H1 (cell line): ENCODE data around the gene CNST. TPM values are rescaled to one million over a fixed set of nuclear protein-coding genes. Genes with fewer than 3 reads are reported as not detected.

ENCODE experiments used
- CTCF ChIA-PET: fragments of 300-600 bp; sonication (Branson Sonifier 250); formaldehyde crosslinking; loops from one replicate; lab custom pipeline; 2021; ENCODE audit not compliant: partially characterized antibody; lab: Charles Lee
- POLR2A ChIA-PET: fragments of 300-600 bp; sonication (Branson Sonifier 250); formaldehyde crosslinking; loops from one replicate; lab custom pipeline; 2021; ENCODE audit warnings: inconsistent platforms; ENCODE audit not compliant: partially characterized antibody; lab: Charles Lee
- DNase-seq, 2 experiments: peaks; one replicate each; pipeline versions ENCODE4 v3.0.0 to v3.0.0-alpha.2; 2010 to 2022; ENCODE audit warnings: low spot score in 2 of 2, low read depth in 1 of 2, mixed read lengths in 1 of 2
- FAIRE-seq: peaks from 2 replicates; lab custom pipeline; 2011; peaks lifted over from hg19 to GRCh38; lab: Jason Lieb, UNC
- H2AFZ ChIP-seq: 2 replicates; pipeline ENCODE4 v1.8.1; 2012; ENCODE audit warnings: low read length, inconsistent platforms
- H2AK5ac ChIP-seq: 2 replicates; pipeline ENCODE4 v1.6.1; 2013; ENCODE audit warnings: low read depth, low read length
- H2BK120ac ChIP-seq: replicated peaks from 2 replicates; pipeline ENCODE3; 2013; ENCODE audit warnings: low read depth, low read length, inconsistent platforms
- H2BK12ac ChIP-seq: 2 replicates; pipeline ENCODE4 v1.6.1; 2013; ENCODE audit warnings: low read depth, low read length
- H2BK15ac ChIP-seq: 2 replicates; pipeline ENCODE4 v1.6.1; 2013; ENCODE audit warnings: low read length
- H2BK20ac ChIP-seq: 2 replicates; pipeline ENCODE4 v1.6.1; 2013; ENCODE audit warnings: low read length
- H2BK5ac ChIP-seq: 2 replicates; pipeline ENCODE4 v1.6.1; 2013; ENCODE audit warnings: low read depth, low read length
- H3K14ac ChIP-seq: 2 replicates; pipeline ENCODE4 v1.6.1; 2013; ENCODE audit warnings: inconsistent platforms; ENCODE audit not compliant: insufficient read length
- H3K18ac ChIP-seq: 2 replicates; pipeline ENCODE4 v1.6.1; 2013; ENCODE audit warnings: low read length; ENCODE audit errors: extremely low read depth
- H3K23ac ChIP-seq: 2 replicates; pipeline ENCODE4 v1.6.1; 2013; ENCODE audit warnings: inconsistent platforms; ENCODE audit not compliant: insufficient read length
- H3K23me2 ChIP-seq: 2 replicates; pipeline ENCODE4 v1.6.1; 2013; ENCODE audit warnings: low read depth, low read length
- H3K27ac ChIP-seq: 2 replicates; pipeline ENCODE4 v1.6.1; 2011; ENCODE audit warnings: low read depth, low read length, inconsistent platforms
- H3K27me3 ChIP-seq, 4 experiments: replicated peaks in 1 of 4; 1 replicate in 1 of 4; 2 replicates in 3 of 4; pipeline versions ENCODE4 v1.6.1 to v1.8.1; 2011 to 2013; ENCODE audit warnings: low read length in 3 of 4, mild to moderate bottlenecking in 3 of 4, inconsistent platforms in 2 of 4, mixed read lengths in 2 of 4, moderate library complexity in 1 of 4; ENCODE audit not compliant: control insufficient read depth in 3 of 4, insufficient read depth in 3 of 4; ENCODE audit errors: extremely low read depth in 1 of 4
- H3K36me3 ChIP-seq, 4 experiments: 2 replicates each; pipeline versions ENCODE4 v1.6.1 to v1.8.1; 2011 to 2013; ENCODE audit warnings: mild to moderate bottlenecking in 4 of 4, low read length in 3 of 4, moderate library complexity in 2 of 4, control low read depth in 1 of 4, inconsistent platforms in 1 of 4; ENCODE audit not compliant: insufficient read depth in 4 of 4, control insufficient read depth in 2 of 4
- H3K4ac ChIP-seq: replicated peaks from 2 replicates; pipeline ENCODE3; 2013; ENCODE audit warnings: low read length, low read depth, mixed read lengths, inconsistent platforms; ENCODE audit not compliant: insufficient read length
- H3K4me1 ChIP-seq, 4 experiments: replicated peaks in 1 of 4; 1 replicate in 1 of 4; 2 replicates in 3 of 4; pipeline versions ENCODE4 v1.6.1 to v1.8.1; 2011 to 2013; ENCODE audit warnings: low read length in 3 of 4, inconsistent platforms in 2 of 4, mixed read lengths in 1 of 4; ENCODE audit not compliant: insufficient read depth in 4 of 4, control insufficient read depth in 3 of 4
- H3K4me2 ChIP-seq, 2 experiments: 2 replicates each; pipeline versions ENCODE4 v1.6.1 to v1.8.1; 2011 to 2013; ENCODE audit warnings: low read depth in 2 of 2, low read length in 2 of 2, control low read depth in 1 of 2, inconsistent platforms in 1 of 2, mild to moderate bottlenecking in 1 of 2; ENCODE audit not compliant: insufficient read depth in 1 of 2
- H3K4me3 ChIP-seq, 4 experiments: fragments of 200-600, 300-600 bp in 1 of 4; sonication (generic), shearing (Covaris generic), sonication (Bioruptor Twin) in 1 of 4; 2 replicates each; pipeline versions ENCODE4 v1.5.1 to v1.8.1; 2011 to 2016; ENCODE audit warnings: low read length in 4 of 4, low read depth in 3 of 4, control low read depth in 2 of 4, inconsistent platforms in 2 of 4, mild to moderate bottlenecking in 2 of 4, mixed read lengths in 1 of 4, moderate library complexity in 1 of 4; ENCODE audit not compliant: insufficient read depth in 2 of 4; ENCODE audit errors: extremely low read depth in 1 of 4
- H3K56ac ChIP-seq: replicated peaks from 2 replicates; pipeline ENCODE3; 2013; ENCODE audit warnings: low read depth, mild to moderate bottlenecking, mixed read lengths, low read length, inconsistent platforms; ENCODE audit not compliant: insufficient read length
- H3K79me1 ChIP-seq: 2 replicates; pipeline ENCODE4 v1.6.1; 2013; ENCODE audit warnings: low read depth, low read length, control low read depth
- H3K79me2 ChIP-seq, 2 experiments: 2 replicates each; pipeline versions ENCODE4 v1.6.1 to v1.8.1; 2012 to 2013; ENCODE audit warnings: low read length in 2 of 2, mild to moderate bottlenecking in 2 of 2, inconsistent platforms in 1 of 2; ENCODE audit not compliant: insufficient read depth in 2 of 2, control insufficient read depth in 1 of 2
- H3K9ac ChIP-seq, 4 experiments: replicated peaks in 1 of 4; 1 replicate in 1 of 4; 2 replicates in 3 of 4; pipeline versions ENCODE4 v1.6.1 to v1.8.1; 2011 to 2013; ENCODE audit warnings: low read depth in 3 of 4, low read length in 3 of 4, control low read depth in 2 of 4, mild to moderate bottlenecking in 2 of 4, moderate library complexity in 2 of 4, inconsistent platforms in 1 of 4; ENCODE audit errors: extremely low read depth in 1 of 4
- H3K9me3 ChIP-seq, 2 experiments: 2 replicates each; pipeline versions ENCODE4 v1.6.1 to v1.8.1; 2012 to 2013; ENCODE audit warnings: mild to moderate bottlenecking in 2 of 2, moderate library complexity in 2 of 2, control low read depth in 1 of 2, inconsistent platforms in 1 of 2, low read depth in 1 of 2, low read length in 1 of 2, mixed read lengths in 1 of 2; ENCODE audit not compliant: insufficient read depth in 2 of 2
- H4K20me1 ChIP-seq, 2 experiments: replicated peaks in 1 of 2; 2 replicates each; pipeline versions ENCODE3 to v1.8.1; 2011 to 2013; ENCODE audit warnings: inconsistent platforms in 2 of 2, low read length in 2 of 2, mild to moderate bottlenecking in 1 of 2; ENCODE audit not compliant: insufficient read depth in 2 of 2, control insufficient read depth in 1 of 2
- H4K5ac ChIP-seq: 2 replicates; pipeline ENCODE4 v1.6.1; 2013; ENCODE audit warnings: low read length, low read depth, mixed read lengths, inconsistent platforms; ENCODE audit not compliant: insufficient read length
- H4K8ac ChIP-seq: 2 replicates; pipeline ENCODE4 v1.8.0; 2013; ENCODE audit warnings: mild to moderate bottlenecking, moderate library complexity, low read length, inconsistent platforms; ENCODE audit not compliant: insufficient read depth; ENCODE audit errors: extremely low read depth
- H4K91ac ChIP-seq: replicated peaks from 2 replicates; pipeline ENCODE3; 2013; ENCODE audit warnings: low read length, mixed read lengths, inconsistent platforms; ENCODE audit not compliant: insufficient read length
- GABPA ChIP-seq: IDR thresholded peaks from 2 replicates; pipeline ENCODE4 v1.6.1; 2011; ENCODE audit warnings: mild to moderate bottlenecking, low read length, moderate library complexity, borderline replicate concordance; ENCODE audit not compliant: insufficient read depth
- YY1 ChIP-seq: IDR thresholded peaks from 2 replicates; pipeline ENCODE4 v1.6.1; 2011; ENCODE audit warnings: low read depth, mild to moderate bottlenecking, low read length
- WGBS, 2 experiments: shearing (Covaris generic) in 1 of 2; methylation state at CpG; one replicate each; pipeline versions ENCODE4 v1.1.6 to v1.1.7; 2013 to 2015; ENCODE audit warnings: low lambda C conversion rate in 2 of 2, mixed read lengths in 2 of 2, inconsistent platforms in 1 of 2, low coverage in 1 of 2, missing lambda C conversion rate in 1 of 2; ENCODE audit not compliant: insufficient replicate concordance in 2 of 2, insufficient coverage in 1 of 2, insufficient read length in 1 of 2; ENCODE audit errors: extremely low coverage in 1 of 2, missing lambda C conversion rate in 1 of 2; 5-methylcytosine and 5-hydroxymethylcytosine counted together
- polyA plus RNA-seq, 7 experiments: library from polyadenylated mRNA; depleted of rRNA in 3 of 7; stranded (reverse) in 5 of 7; unstranded in 2 of 7; fragments of >200 nt in 5 of 7; fragments of 200-250 nt in 2 of 7; gene quantifications; 1 replicate in 5 of 7; 2 replicates in 1 of 7; 4 replicates in 1 of 7; pipeline versions ENCODE4 v1.2.1 to v1.2.3, GENCODE V29; 2011 to 2013; ENCODE audit warnings: missing spikeins in 2 of 7, mixed read lengths in 2 of 7
- total RNA-seq: library from RNA; stranded (reverse); fragmentation: NEBNext Ultra II Directional; extraction: Animal tissue kit (Norgen Biotek cat#: 25700); gene quantifications from 2 replicates; pipeline ENCODE4 v1.2.1, GENCODE V29; 2021

Gene CNST
- total and polyA plus RNA-seq, 2 of the 8 experiments (the other 6 are each of a cell fraction or from before 2014, with no cell fraction given): 5.3 to 21.3 TPM

DNA sequence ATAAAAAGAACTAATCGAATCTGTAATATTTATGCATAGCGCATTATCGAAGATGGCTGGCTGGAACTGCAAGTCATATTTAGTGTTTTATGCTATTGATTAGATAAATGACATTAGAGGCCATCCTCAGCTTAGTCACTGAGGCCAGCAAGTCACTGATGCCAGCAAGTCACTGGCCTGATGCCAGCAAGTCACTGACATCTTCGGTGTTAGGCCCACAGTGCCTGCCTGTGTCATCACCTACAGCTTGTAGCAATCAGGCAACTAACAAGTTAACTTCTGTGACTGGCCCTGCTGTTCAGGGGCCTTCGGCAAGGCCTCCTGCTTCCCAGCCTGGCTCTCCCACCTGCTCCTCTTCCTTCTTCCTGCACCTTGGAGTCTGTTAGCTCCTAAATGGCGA is 92.3 kb downstream of the CNST start:
- no peak for FAIRE-seq
- Histone ChIP-seq H4K8ac (no peak overlapping the region), H3K27me3 (no peaks in the 10 kb centered on the region), H2AFZ (no peak overlapping the region), H3K4ac (no peak overlapping the region), H3K27ac (no peak overlapping the region), H2BK20ac (no peak overlapping the region), H3K23ac (no peak overlapping the region), H2BK5ac (no peak overlapping the region), H3K9me3 (no peaks in the 10 kb centered on the region), H3K4me2 (no peak overlapping the region), H3K79me1 (no peaks in the 10 kb centered on the region), H3K9ac (no peak overlapping the region), H2BK15ac (no peak overlapping the region), H3K79me2 (no peaks in the 10 kb centered on the region), H2BK12ac (no peak overlapping the region), H3K4me3 (no peak overlapping the region), H4K5ac (no peak overlapping the region), H3K23me2 (no peaks in the 10 kb centered on the region), H3K4me1 (no peaks in the 10 kb centered on the region), H4K20me1 (peaks cover 0 to 6% of the 10 kb centered on the region in 2 experiments), H3K56ac (no peak overlapping the region), H3K36me3 (no peaks in the 10 kb centered on the region), H3K18ac (no peak overlapping the region), H2BK120ac (no peak overlapping the region), H4K91ac (no peak overlapping the region), H2AK5ac (no peak overlapping the region), H3K14ac (no peak overlapping the region)
- CTCF ChIA-PET: interaction anchor here (1.0 to 1.5 kb wide), 4 partner anchors 11 to 38 kb away, joined by 3 to 6 read pairs (median 4); no protein-coding TSS in a partner anchor
- TF ChIP-seq GABPA: no peak
- TF ChIP-seq YY1: no peak
- DNase-seq: no peak
- POLR2A ChIA-PET: no interaction called here
- 96% methylated on average over 6 of the region's 6 CpGs; no CpG with 5 or more reads in 1 of the 2 experiments for WGBS, 2 experiments
